A549 (cell line): ENCODE measurements around the gene SHFL.

Experiments used
- BHLHE40 ChIP-seq: IDR thresholded peaks from 2 replicates; pipeline ENCODE4 v1.6.1; 2012; ENCODE audit warnings: low read depth, low read length, inconsistent platforms
- CBX8 ChIP-seq: fragments of 200-600 bp; sonication (generic); IDR thresholded peaks from 2 replicates; pipeline ENCODE4 v1.6.1; 2016
- EP300 ChIP-seq, 2 experiments: fragments of >200 bp; sonication (Bioruptor Twin); formaldehyde crosslinking; IDR thresholded peaks; 2 replicates in 1 of 2; 3 replicates in 1 of 2; pipeline ENCODE4 v1.6.1; 2016 to 2017
- POLR2A ChIP-seq: IDR thresholded peaks from 2 replicates; pipeline ENCODE4 v1.6.1; 2012; ENCODE audit warnings: mild to moderate bottlenecking, low read length
- RAD21 ChIP-seq, 2 experiments: fragments of >200 bp in 1 of 2; sonication (Bioruptor Twin) in 1 of 2; formaldehyde crosslinking in 1 of 2; IDR thresholded peaks in 1 of 2; conservative IDR thresholded peaks in 1 of 2; 2 replicates in 1 of 2; 3 replicates in 1 of 2; pipeline ENCODE4 v1.6.1; 2012 to 2018; ENCODE audit warnings: inconsistent platforms in 1 of 2
- TF ChIP-seq, protein P1 (sequence below): fragments of >200 bp; sonication (Bioruptor Twin); formaldehyde crosslinking; IDR thresholded peaks from 3 replicates; pipeline ENCODE4 v1.5.1; 2016
- TF ChIP-seq, protein P2 (sequence below): fragments of 200-600 bp; sonication (generic); IDR thresholded peaks from 2 replicates; pipeline ENCODE4 v1.6.1; 2016; ENCODE audit warnings: antibody characterized with exemption, mild to moderate bottlenecking, moderate library complexity
- TF ChIP-seq, protein P3 (sequence below): IDR thresholded peaks from 2 replicates; pipeline ENCODE4 v1.6.1; 2012

DNA sequence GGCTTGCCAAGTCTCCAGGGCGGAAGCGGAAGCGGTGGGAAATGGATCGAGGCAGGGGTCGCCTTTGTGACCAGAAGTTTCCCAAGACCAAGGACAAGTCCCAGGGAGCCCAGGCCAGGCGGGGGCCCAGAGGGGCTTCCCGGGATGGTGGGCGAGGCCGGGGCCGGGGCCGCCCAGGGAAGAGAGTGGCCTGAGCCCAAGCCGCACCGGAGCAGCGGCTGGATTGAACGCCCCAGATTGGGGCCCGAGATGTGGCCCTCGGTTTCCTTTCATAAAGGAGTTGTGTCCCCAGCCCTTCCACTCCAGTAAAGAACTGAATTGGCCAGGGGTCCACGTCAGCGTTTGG, 24.8 kb downstream of the SHFL start:
- TF ChIP-seq, protein P1, sequence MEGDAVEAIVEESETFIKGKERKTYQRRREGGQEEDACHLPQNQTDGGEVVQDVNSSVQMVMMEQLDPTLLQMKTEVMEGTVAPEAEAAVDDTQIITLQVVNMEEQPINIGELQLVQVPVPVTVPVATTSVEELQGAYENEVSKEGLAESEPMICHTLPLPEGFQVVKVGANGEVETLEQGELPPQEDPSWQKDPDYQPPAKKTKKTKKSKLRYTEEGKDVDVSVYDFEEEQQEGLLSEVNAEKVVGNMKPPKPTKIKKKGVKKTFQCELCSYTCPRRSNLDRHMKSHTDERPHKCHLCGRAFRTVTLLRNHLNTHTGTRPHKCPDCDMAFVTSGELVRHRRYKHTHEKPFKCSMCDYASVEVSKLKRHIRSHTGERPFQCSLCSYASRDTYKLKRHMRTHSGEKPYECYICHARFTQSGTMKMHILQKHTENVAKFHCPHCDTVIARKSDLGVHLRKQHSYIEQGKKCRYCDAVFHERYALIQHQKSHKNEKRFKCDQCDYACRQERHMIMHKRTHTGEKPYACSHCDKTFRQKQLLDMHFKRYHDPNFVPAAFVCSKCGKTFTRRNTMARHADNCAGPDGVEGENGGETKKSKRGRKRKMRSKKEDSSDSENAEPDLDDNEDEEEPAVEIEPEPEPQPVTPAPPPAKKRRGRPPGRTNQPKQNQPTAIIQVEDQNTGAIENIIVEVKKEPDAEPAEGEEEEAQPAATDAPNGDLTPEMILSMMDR: no peak
- TF ChIP-seq CBX8 (no peak), POLR2A (no peak), RAD21 (conservative IDR thresholded peaks at IDR 0.05 in 1 of 2, IDR thresholded peaks at IDR 0.05 in 1 of 2) (no peak), BHLHE40 (no peak), EP300 (IDR thresholded peaks at IDR 0.05) (no peak)
- TF ChIP-seq, protein P2, sequence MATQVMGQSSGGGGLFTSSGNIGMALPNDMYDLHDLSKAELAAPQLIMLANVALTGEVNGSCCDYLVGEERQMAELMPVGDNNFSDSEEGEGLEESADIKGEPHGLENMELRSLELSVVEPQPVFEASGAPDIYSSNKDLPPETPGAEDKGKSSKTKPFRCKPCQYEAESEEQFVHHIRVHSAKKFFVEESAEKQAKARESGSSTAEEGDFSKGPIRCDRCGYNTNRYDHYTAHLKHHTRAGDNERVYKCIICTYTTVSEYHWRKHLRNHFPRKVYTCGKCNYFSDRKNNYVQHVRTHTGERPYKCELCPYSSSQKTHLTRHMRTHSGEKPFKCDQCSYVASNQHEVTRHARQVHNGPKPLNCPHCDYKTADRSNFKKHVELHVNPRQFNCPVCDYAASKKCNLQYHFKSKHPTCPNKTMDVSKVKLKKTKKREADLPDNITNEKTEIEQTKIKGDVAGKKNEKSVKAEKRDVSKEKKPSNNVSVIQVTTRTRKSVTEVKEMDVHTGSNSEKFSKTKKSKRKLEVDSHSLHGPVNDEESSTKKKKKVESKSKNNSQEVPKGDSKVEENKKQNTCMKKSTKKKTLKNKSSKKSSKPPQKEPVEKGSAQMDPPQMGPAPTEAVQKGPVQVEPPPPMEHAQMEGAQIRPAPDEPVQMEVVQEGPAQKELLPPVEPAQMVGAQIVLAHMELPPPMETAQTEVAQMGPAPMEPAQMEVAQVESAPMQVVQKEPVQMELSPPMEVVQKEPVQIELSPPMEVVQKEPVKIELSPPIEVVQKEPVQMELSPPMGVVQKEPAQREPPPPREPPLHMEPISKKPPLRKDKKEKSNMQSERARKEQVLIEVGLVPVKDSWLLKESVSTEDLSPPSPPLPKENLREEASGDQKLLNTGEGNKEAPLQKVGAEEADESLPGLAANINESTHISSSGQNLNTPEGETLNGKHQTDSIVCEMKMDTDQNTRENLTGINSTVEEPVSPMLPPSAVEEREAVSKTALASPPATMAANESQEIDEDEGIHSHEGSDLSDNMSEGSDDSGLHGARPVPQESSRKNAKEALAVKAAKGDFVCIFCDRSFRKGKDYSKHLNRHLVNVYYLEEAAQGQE: no peak
- TF ChIP-seq, protein P3, sequence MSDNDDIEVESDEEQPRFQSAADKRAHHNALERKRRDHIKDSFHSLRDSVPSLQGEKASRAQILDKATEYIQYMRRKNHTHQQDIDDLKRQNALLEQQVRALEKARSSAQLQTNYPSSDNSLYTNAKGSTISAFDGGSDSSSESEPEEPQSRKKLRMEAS: no peak
